Activated T-cell treated with anti-CD3 and anti-CD28 coated beads, Interleukin-2, amount 50 U/mL, for 48 hours (primary cell): ENCODE results near the gene FARP2.
"Not testable (repeated sequence)": the region's sequence is repeated elsewhere in the genome, so short reads cannot be mapped to it uniquely, and the experiment has no call there.

Experiments
- DNase-seq, 2 experiments: peaks; one replicate each; pipeline ENCODE4 v3.0.0-alpha.2; 2020

Gene FARP2

GRCh38 chr2:241491549-241492173 lies 135.6 kb downstream of the FARP2 start:
- DNase-seq = no peak

GRCh38 chr2:241492174-241492565 lies 136.1 kb downstream of the FARP2 start:
- DNase-seq = no peak

GRCh38 chr2:241493092-241493491 lies 137.0 kb downstream of the FARP2 start:
- DNase-seq = no peak

- no peak for DNase-seq
Observed at GRCh38 chr2:241494311-241494908, 138.3 kb downstream of the FARP2 start.

- DNase-seq = no peak
Observed at GRCh38 chr2:241495172-241496002, 139.3 kb downstream of the FARP2 start.

- DNase-seq = no peak
Observed at GRCh38 chr2:241496003-241496707, 140.1 kb downstream of the FARP2 start.

- DNase-seq = no peak
Observed at GRCh38 chr2:241496904-241497877, 141.1 kb downstream of the FARP2 start.

- no peak for DNase-seq
Observed at GRCh38 chr2:241498115-241499070, 142.3 kb downstream of the FARP2 start.

GRCh38 chr2:241499146-241499965 lies 143.3 kb downstream of the FARP2 start:
- no peak for DNase-seq

- no peak for DNase-seq
Observed at GRCh38 chr2:241500016-241500415, 143.9 kb downstream of the FARP2 start.

- no peak for DNase-seq
Observed at GRCh38 chr2:241500431-241500975, 144.4 kb downstream of the FARP2 start.

- no peak for DNase-seq
Observed at GRCh38 chr2:241501099-241501541, 145.0 kb downstream of the FARP2 start.

GRCh38 chr2:241501551-241501950 lies 145.5 kb downstream of the FARP2 start:
- DNase-seq = no peak

GRCh38 chr2:241502281-241502680 lies 146.2 kb downstream of the FARP2 start:
- DNase-seq = no peak

- DNase-seq = no peak
Observed at GRCh38 chr2:241503776-241504392, 147.8 kb downstream of the FARP2 start.

GRCh38 chr2:241505086-241505780 lies 149.1 kb downstream of the FARP2 start:
- no peak for DNase-seq

GRCh38 chr2:241505781-241506201 lies 149.7 kb downstream of the FARP2 start:
- DNase-seq = no peak

GRCh38 chr2:241506317-241506716 lies 150.2 kb downstream of the FARP2 start:
- not testable (repeated sequence) for DNase-seq
